Ovary (tissue), 3 donors: Measurements from ENCODE around the gene RNF212.

Source experiments
- CTCF ChIP-seq, 3 donors: fragments of 450-650 bp in 2 of 3; fragments of 200-600 bp in 1 of 3; IDR thresholded peaks; one replicate each; pipeline versions ENCODE4 v1.5.1 to v1.8.0; 2016 to 2022; ENCODE audit warnings: antibody characterized with exemption in 3 of 3, mild to moderate bottlenecking in 1 of 3
- EP300 ChIP-seq: sonication (generic); formaldehyde crosslinking; IDR thresholded peaks from one replicate; pipeline ENCODE4 v1.6.1; 2017; ENCODE audit warnings: antibody characterized with exemption
- donor health status: DM: no; HTN: no; CAD: no.

DNA sequence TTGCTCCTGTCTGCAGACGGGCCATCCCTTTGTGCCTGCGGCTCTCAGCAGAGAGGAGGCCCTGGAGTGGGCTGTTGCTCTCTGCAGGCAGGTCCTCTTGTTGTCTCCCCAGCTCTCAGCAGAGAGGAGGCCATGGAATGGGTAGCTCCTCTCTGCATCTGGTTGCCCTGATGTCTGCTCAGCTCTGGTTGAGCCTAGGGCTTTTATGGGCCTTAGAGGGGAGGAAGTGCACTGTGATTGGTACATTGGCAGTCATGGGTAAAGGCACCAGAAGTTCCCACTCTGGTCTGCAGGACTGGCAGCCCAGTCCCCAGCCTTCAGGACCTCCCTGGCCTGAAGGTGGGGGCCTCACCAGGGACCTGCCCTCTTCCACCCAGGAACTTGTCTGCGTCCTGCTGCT lies 37.5 kb upstream of the RNF212 start:
- TF ChIP-seq CTCF (IDR thresholded peaks at IDR 0.05) = no peak
- no peak for TF ChIP-seq EP300
